ENCODE data around the gene FOXL3.
"Not testable (repeated sequence)": the region's sequence is repeated elsewhere in the genome, so short reads cannot be mapped to it uniquely, and the experiment has no call there.

FOXL3 gene

DNA sequence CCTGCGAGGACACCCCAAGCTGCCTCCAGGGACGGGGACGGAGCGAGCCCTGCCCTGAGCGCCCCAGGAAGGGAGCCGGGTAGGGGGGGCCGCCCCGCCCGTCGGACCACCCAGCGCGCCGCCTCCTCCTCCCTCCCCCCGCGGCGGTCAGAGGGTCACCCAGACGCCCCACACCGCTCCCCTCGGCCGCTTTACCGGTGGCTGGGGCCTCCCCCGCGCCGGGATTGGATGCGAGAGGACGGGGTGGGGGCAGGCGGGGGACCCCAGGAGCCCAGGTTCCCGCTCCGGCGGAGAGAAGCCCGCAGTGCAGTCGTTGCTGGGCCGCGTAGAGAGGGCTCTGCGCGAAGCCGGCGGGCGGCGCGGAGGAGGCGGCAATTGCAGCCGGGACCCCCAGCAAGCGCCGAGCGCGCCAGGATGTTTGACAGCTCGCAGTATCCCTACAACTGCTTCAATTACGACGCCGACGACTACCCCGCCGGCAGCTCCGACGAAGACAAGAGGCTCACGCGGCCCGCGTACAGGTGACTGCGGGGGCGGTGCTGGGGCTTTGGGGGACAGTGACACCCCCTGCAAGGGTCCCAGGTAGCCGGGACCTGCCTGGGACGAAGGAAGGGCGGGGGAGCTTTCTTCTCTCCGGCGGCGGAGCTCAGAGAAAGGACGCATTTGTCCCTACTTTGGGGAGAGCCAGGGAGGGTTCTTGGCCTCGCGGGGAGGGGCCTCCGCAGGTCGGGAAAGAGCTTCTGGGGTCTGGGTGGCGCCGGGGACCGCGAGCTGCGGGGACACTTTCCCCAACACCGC is at the start of gene FOXL3:
Gene FOXL3, plus strand, starts transcription at position 415 of the 798 bp plus-strand sequence. Its CDS starts 0 bp downstream, at position 415.
- no peak for DNase-seq (ENCODE audit: low read depth in 3 of 3)

- no peak for DNase-seq (ENCODE audit: low read depth in 3 of 3)
These were observed 49.0 kb upstream of the FOXL3 start for GRCh38 chr7:240887-241421.

DNA sequence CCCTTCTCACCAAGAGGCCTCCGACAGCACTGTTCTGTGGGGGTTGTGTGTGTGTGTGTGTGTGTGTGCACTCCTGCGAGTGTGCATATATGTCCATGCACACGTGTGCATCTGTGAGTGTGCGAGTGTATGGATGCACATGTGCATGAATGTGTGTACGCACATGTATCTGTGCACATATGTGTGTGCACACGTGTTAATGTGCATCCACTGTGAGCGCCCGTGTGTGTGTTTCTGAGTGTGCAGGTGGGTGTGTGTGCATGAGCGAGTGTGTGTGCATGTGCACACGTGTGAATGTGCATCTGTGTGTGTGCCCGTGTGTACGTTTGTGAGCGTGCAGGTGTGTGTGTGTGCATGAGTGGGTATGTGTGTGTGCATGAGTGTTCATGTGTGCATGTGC is 48.5 kb upstream of the FOXL3 start:
- DNase-seq (ENCODE audit: low read depth in 3 of 3) = no peak

DNA sequence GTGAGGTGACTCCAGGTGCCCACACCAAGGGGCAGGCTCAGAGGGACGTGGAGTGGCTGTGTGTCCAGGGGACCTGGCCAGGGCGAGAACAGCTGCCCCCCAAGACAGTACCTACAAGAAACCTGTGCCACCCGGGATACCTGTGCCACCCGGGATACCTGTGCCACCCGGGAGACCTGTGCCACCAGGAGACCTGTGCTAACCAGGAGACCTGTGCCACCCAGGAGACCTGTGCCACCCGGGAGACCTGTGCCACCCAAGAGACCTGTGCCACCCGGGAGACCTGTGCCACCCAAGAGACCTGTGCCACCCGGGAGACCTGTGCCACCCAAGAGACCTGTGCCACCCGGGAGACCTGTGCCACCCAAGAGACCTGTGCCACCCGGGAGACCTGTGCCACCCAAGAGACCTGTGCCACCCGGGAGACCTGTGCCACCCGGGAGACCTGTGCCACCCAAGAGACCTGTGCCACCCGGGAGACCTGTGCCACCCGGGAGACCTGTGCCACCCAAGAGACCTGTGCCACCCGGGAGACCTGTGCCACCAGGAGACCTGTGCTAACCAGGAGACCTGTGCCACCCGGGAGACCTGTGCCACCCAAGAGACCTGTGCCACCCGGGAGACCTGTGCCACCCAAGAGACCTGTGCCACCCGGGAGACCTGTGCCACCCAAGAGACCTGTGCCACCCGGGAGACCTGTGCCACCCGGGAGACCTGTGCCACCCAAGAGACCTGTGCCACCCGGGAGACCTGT is 47.0 kb upstream of the FOXL3 start:
- not testable (repeated sequence) for DNase-seq (ENCODE audit: low read depth in 3 of 3)

DNA sequence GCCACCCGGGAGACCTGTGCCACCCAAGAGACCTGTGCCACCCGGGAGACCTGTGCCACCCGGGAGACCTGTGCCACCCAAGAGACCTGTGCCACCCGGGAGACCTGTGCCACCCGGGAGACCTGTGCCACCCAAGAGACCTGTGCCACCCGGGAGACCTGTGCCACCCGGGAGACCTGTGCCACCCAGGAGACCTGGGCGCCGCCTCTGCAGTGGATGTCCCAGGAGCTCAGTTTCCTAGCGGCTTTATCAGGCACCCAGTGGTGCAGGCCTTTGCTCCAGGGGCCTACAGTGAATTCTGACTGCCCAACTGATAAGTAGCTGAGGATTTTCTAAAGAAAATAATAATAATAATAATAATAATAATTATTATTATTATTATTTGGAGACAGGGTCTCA is 46.4 kb upstream of the FOXL3 start:
- not testable (repeated sequence) for DNase-seq (ENCODE audit: low read depth in 3 of 3)

DNA sequence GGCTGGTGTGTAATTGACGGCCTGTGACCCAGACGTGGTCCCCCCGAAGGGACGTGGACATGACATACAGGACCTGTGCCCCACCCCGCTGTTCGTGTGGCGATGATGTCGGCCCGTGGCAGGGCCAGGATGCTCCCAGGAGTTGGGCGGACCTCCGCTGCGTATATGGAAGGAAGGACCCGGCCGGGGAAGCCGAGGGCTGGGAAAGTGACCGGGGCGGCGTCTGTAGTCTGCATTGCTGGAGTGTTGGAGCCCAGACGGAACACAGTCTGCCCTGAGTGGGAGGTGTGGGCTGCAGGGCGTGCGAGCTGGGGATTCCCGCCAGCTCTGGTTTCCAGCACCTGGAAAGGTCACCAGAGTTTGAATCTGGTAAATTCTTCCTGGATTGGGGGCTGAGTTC is 45.0 kb upstream of the FOXL3 start:
- no peak for DNase-seq (ENCODE audit: low read depth in 3 of 3)

GRCh38 chr7:245574-246295 is 44.2 kb upstream of the FOXL3 start:
- DNase-seq (ENCODE audit: low read depth in 3 of 3) = no peak

DNA sequence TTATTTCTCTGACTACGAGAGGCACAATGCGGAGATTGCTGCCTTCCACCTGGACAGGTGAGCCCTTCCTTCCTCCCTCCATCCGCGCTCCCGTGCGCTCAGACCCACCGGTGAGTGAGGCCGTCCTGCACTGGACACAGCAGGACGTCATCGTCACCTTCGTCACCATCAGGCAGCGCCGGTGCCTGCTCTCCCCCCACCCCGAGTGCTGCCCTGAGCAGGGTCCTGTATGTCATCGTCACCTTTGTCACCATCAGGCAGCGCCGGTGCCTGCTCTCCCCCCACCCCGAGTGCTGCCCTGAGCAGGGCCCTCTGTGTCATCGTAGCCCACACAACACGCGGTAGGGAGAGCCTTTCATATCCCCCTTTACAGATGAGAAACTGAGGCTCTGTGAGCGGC is 43.5 kb upstream of the FOXL3 start:
- no peak for DNase-seq (ENCODE audit: low read depth in 3 of 3)

- DNase-seq (ENCODE audit: low read depth in 3 of 3) = no peak
These were observed 42.8 kb upstream of the FOXL3 start for GRCh38 chr7:247181-247580.

GRCh38 chr7:247636-248035 is 42.3 kb upstream of the FOXL3 start:
- no peak for DNase-seq (ENCODE audit: low read depth in 3 of 3)

DNA sequence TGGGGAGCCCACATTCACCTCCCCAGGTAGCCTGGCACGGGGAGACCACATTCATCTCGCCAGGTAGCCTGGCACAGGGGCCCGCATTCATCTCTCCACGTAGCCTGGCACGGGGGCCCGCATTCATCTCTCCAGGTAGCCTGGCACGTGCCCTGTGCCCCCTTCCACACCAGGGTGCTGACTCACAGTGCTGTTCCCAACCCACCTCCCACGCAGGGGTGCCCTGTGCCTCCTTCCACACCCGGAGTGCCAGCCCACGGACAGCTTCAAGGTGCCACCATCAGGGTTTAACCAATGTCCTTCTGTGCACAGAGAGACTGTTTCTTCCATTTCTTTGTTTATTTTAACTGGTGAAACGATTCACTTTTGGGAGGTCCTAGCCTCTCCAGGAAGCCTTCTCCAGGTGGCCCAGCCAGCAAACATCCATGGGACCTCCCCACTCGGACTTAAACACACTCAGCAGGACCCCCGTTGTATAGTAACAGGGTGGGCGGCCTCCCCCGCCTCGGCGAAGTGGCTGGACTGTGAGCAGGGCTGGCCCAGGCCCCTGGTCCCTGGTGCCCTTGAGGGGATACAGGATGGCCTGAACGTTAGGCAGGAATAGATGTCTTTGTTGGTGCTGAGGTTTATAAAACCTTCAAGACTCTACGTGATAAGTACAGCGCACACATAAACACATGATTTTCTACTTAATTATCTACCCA is 41.1 kb upstream of the FOXL3 start:
- no peak for DNase-seq (ENCODE audit: low read depth in 3 of 3)

GRCh38 chr7:249989-250388 is 40.0 kb upstream of the FOXL3 start:
- no peak for DNase-seq (ENCODE audit: low read depth in 3 of 3)

DNA sequence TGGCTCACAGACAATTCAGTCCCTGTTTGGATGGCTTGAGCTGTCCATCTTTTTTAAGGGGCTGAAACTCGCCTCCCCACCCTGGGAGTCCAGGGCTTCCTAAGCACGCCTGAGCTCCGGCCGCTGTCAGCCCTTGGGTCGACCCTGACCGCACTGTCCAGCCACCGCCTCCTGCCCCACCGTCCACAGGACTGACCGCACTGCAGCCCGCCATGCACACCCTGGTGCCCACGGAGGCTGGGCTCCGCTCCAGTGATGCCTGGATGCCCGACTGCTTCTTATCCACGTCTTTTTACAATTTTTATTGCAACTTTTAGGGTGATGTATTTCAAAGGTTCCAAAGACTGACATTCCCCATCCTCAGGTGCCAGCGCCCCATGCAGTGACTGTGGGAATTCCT is 39.4 kb upstream of the FOXL3 start:
- no peak for DNase-seq (ENCODE audit: low read depth in 3 of 3)

GRCh38 chr7:251005-251404 is 39.0 kb upstream of the FOXL3 start:
- DNase-seq (ENCODE audit: low read depth in 3 of 3) = no peak

DNA sequence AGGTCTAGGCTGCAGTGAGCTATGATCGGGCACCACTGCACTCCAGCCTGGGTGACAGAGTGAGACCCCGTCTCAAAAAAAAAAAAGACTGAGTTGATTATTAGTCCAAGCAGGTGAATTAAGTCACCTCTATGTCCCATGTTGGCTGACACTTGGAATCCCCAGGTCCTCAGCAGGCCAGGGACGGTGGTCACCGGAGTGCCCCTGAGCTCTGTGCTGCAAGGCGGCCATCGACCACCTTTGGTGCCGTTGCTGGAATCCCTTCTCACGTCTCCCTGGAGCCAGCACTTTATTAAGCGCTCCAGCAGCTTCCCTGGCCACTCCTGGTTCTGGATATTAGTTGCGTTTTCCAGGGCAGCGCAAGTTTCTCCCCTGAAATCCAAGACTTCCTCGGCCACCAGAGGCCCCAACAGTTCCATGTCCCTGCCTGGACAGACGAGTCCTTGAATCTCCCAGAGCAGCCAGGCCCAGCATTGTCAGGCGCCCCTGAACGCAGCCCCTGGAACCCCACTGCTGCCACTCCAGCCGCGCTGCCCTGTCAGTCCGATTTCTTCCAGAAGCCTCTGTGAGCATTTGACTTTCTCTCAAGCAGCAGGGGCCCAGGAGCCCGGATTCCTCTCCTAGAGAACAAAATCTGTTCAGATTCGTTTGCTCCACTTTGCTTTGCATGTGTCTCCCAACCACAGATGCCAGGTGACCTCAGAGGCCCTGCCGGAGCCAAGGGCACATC is 38.4 kb upstream of the FOXL3 start:
- no peak for DNase-seq (ENCODE audit: low read depth in 3 of 3)

DNA sequence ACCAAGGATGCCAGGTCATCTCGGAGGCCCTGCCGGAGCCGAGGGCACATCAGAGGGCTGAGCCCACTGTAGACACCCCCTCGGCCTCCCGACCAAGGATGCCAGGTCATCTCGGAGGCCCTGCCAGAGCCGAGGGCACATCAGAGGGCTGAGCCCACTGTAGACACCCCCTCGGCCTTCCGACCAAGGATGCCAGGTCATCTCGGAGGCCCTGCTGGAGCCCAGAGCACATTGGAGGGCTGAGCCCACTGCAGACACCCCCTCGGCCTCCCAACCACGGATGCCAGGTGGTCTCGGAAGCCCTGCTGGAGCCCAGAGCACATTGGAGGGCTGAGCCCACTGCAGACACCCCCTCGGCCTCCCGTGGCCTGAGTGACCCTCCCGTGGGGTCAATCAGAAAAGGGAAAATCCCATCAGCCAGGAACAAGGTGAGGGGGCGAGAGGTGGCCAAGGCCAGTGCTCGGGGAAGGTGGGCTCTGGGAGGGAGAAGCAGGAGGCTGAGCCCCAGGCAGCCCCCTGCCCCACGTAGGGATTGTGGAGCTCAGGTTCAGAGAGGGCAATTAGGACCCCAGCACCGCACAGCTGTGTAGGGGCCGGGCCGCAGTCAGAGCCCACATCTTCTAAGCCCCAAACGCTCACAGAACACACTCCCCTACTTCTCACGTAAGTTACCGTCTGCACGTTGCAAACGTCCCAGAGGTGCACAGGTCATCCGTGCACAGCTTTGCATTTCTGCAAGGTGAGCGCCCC is 37.6 kb upstream of the FOXL3 start:
- DNase-seq (ENCODE audit: low read depth in 3 of 3) = no peak

GRCh38 chr7:252981-253380 is 37.0 kb upstream of the FOXL3 start:
- no peak for DNase-seq (ENCODE audit: low read depth in 3 of 3)

DNA sequence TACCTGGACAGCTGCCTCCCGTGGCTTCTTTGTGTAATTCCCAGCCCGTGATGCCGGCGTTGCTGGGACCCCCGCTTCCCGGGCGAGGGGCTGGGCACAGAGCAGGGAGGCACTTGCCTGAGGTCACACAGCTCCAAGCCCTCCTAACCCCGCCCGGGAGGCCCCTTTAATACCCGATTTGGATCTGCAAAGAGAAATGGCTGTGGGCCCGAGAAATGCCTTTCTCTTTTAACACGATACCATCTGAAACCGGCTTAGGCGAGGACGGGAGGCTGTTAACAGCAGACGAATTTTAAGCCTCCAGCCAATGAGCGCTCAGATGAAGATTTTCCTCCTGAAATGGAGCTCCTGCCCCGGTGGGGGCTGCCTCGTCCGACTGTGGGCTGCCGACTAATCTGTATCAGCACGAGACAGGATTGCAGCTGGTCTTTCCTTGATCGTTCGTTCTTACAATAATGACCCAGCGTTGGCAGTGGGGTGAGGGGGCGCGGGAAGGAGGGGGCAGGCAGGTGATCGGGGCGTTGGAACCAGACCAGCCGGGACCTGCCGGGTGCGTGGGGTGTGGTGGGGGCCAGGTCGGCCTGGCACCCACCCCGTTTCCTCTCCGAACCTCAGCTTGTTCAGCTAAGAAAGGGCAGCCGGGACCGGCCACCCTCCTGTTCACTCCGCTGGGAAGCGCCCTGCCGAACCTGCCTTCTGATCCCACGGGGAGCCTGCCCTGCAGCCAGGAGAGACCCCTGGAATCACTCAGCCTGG is 36.2 kb upstream of the FOXL3 start:
- DNase-seq (ENCODE audit: low read depth in 3 of 3) = no peak

DNA sequence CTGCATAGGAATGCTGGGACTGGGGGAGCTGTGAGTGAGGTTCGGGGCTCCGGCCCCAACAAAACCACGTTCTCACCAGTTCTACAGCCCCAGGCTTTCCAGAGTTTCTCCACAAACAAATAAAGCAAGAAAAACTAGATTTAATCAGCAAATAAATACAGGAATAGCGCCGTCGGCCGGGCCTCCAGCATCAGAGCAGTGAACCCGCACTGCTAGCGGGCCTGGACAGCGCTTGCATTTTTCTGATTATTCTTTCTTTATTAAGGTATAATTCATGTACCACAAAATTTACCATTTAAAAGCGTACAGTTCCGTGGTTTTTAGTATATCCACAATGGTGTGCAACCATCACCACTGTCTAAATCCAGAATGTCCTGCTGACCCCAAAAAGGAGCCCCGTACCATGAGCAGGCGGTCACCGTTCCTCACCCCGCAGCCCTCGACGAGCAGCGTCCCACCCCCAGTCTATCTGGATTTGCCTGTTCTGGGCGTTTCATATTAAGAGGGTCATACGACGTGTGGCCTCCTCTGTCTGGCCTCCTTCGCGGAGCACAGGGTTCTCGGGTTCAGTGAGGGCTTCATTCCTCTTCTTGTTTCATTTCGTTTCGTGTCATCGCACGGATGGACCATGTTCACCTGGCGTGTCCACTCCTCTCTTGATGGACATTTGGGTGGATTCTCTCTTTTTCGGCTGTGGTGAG is 35.5 kb upstream of the FOXL3 start:
- no peak for DNase-seq (ENCODE audit: low read depth in 3 of 3)

Measured in stimulated activated CD4-positive, alpha-beta T cell treated with anti-CD3 and anti-CD28 coated beads, TNF-alpha, amount 100 ng/mL, for 24 hours (primary cell).